NB4 (cell line): Measurements from ENCODE around the gene A4GALT.

Experiments used
- DNase-seq: peaks from one replicate; pipeline ENCODE4 v3.0.0; 2010; ENCODE audit warnings: low read depth
- H3K4me3 ChIP-seq: one replicate; pipeline ENCODE4 v1.5.1; 2011; ENCODE audit warnings: mild to moderate bottlenecking, low read depth, low read length, moderate library complexity
- MYC ChIP-seq: IDR thresholded peaks from 2 replicates; pipeline ENCODE4 v1.6.1; 2011; ENCODE audit warnings: low read depth, low read length
- POLR2A ChIP-seq: IDR thresholded peaks from 2 replicates; pipeline ENCODE4 v1.6.1; 2011; ENCODE audit warnings: mild to moderate bottlenecking; ENCODE audit not compliant: insufficient read length; ENCODE audit errors: extremely low read depth
- TF ChIP-seq, protein P1 (sequence below): IDR thresholded peaks from one replicate; pipeline ENCODE4 v1.5.1; 2012; ENCODE audit warnings: low read depth, low read length
- TF ChIP-seq, protein P2 (sequence below): IDR thresholded peaks from 2 replicates; pipeline ENCODE4 v1.6.1; 2011; ENCODE audit warnings: low read depth, low read length

Gene A4GALT

DNA sequence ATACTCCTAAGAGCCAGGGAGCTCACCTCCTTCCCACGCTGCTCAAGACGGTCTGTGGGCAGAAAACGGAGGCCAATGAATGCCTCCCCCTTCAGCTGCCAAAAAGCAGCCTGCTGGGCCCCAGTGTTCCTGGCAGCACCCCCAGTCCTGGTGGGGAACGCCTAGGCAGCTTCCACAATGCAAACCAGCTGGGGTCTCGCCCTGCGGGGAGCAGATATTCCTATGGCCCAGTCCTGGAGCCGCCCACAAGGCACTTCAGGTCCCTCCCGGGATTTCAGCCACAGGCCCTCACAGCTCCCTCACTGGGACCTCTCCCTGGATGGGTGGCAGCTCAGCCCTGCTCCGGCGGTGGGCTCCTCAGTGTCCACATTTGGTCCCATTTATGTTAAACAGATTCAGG, 29.2 kb downstream of the A4GALT start:
- DNase-seq, result no peak
- H3K4me3 ChIP-seq, result no peak overlapping the region
- TF ChIP-seq, protein P1, sequence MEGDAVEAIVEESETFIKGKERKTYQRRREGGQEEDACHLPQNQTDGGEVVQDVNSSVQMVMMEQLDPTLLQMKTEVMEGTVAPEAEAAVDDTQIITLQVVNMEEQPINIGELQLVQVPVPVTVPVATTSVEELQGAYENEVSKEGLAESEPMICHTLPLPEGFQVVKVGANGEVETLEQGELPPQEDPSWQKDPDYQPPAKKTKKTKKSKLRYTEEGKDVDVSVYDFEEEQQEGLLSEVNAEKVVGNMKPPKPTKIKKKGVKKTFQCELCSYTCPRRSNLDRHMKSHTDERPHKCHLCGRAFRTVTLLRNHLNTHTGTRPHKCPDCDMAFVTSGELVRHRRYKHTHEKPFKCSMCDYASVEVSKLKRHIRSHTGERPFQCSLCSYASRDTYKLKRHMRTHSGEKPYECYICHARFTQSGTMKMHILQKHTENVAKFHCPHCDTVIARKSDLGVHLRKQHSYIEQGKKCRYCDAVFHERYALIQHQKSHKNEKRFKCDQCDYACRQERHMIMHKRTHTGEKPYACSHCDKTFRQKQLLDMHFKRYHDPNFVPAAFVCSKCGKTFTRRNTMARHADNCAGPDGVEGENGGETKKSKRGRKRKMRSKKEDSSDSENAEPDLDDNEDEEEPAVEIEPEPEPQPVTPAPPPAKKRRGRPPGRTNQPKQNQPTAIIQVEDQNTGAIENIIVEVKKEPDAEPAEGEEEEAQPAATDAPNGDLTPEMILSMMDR, result no peak
- TF ChIP-seq POLR2A (no peak), MYC (no peak)
- TF ChIP-seq, protein P2, sequence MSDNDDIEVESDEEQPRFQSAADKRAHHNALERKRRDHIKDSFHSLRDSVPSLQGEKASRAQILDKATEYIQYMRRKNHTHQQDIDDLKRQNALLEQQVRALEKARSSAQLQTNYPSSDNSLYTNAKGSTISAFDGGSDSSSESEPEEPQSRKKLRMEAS, result no peak

DNA sequence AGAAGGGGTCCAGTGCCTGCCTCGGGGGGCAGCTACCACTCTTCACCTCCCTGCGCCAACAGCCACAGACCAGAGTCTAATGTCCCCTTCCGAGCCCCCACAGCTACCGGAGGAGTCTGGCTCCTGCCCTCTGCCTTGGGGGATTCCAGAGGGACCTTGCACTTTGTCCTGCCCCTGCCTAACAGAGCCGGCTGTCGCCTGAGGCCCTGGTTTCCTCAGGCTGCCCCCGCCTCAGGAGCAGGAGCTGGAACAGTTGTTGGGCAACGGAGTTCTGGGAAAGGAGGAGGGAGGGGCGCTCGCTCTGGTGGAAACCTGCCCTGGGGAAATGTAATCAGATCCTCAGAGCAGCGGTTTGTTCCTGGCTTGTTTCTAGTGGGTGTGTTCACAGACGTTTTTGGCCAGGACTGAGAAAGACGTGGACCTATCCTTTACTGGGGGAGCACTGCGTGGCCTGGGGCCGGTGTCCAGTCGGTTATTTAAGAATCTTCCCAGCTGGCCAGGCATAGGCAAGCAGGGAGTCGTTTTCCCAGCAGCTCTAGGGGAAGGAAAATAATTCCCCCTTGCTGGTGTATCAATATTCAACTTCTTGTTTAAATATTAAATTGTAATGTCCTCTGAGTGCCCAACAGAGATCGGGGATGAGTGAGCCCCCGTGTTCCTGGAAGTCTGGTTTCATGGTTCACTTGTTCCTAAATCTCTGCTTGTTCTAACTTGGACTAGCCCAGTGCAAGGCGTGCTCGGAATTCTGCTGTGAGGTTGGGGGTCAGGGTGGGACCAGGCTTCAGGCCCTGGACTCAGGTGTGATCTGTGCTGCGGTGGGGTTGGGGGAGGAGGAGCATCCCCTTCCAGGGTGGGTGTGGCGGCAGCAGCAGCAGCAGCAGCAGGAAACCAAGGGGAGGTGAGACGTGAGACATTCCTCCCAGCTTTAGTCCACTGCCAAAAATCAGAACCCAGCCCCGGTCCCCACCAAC, 32.1 kb downstream of the A4GALT start:
- H3K4me3 ChIP-seq, result no peak overlapping the region
- no peak for DNase-seq
- TF ChIP-seq, protein P1, result no peak
- TF ChIP-seq MYC, result no peak
- TF ChIP-seq, protein P2, result no peak
- TF ChIP-seq POLR2A, result no peak

DNA sequence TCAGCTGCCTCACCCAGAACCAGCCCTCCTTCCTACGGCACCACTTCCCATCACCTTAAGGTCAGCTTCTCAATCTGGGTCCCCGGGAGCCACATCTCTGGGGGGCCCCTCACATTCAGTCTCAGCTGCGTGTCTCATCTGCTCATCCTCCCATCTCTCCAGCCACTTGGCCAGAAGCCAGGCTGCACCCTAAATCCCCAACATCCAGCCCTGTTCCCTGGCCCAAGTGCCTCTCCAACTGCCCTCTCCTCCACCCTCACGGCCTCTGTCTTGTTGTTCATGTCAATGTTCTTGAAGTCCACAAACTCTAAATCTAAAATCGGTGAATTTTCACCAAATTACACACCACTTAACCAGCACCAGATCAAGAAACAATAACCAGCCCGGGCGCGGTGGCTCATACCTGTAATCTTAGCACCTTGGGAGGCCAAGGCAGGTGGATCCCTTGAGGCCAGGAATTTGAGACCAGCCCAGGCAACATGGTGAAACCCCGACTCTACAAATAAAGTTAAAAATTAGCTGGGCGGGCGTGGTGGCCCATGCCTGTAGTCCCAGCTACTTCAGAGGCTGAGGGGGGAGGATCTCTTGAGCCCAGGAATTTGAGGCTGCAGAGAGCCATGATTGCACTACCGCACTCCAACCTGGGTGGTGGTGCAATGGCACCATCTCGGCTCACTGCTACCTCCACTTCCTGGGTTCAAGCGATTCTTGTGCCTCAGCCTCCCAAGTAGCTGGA, 33.7 kb downstream of the A4GALT start:
- TF ChIP-seq, protein P2, result no peak
- TF ChIP-seq MYC (no peak), POLR2A (no peak)
- TF ChIP-seq, protein P1, result no peak
- H3K4me3 ChIP-seq, result no peak overlapping the region
- no peak for DNase-seq

DNA sequence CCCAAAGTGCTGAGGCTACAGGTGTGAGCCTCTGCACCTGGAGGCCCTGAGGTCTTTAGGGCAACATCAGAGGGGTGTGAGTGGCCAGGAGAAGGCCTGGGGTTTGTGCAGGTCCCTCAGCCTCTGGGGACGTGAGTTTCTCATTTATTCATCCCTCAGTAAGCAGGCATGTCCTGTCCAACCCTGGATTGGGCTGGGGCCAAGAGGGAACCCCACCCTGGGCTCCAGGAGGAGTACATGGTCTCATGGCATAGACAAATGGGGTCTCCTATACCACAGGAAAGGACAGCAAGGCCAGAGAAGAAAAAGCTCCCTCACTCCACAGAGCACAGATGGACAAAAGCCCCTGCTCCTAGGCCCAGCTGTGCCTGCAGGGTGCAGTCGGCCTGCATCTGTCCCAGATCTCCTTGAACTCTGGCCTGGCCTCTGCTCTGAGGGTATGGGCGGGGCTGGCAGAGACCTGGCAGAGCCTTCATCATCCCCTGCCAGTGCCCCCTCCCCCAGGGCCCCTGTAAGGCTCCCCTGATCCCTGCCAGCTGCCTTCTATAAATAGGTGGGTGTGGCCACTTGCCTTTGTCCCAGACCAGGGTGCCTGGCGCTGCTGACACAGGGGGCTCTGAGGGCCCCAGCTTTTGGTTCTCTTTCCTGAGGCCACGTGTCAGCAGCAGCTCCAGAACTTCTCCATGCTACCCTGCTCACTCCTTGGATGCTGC, 34.6 kb downstream of the A4GALT start:
- H3K4me3 ChIP-seq, result no peak overlapping the region
- no peak for DNase-seq
- TF ChIP-seq, protein P2, result no peak
- TF ChIP-seq, protein P1, result no peak
- TF ChIP-seq POLR2A (no peak), MYC (no peak)

DNA sequence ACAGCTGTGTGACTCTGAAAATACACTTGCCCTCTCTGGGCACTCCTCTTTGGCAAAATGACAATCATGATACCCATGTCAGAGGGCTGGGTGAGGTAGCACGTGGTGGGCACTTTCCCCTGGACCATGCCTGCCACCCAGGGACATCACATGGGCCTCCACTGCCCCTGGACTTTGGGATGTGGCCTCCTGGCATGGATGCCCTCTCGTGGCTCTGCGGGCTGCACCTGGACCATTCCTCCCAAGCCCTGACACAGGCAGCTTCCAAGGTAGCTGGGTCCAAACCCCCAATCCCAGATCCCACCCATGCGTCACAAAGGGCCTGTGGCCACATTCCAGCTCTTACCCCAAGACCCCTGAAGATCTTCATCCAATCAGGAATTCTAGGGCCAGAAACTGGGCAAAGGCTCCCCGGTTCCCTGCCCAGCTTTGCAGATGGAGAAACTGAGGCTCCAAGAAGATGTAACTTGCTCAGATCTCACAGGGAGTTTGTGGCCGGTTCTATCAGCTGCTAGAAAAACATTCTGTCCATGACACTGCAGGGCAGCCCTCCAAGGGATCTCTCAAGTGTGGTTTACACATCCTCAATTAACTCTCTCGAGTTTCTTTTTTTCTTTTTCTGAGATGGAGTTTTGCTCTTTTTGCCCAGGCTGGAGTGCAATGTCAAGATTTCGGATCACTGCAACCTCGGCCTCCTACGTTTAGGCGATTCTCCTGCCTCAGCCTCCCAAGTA, 36.0 kb downstream of the A4GALT start:
- H3K4me3 ChIP-seq, result no peak overlapping the region
- DNase-seq, result no peak
- TF ChIP-seq, protein P1, result no peak
- TF ChIP-seq POLR2A (no peak), MYC (no peak)
- TF ChIP-seq, protein P2, result no peak
